ENCODE results near the gene TMEM217. TPM values are rescaled to one million over a fixed set of nuclear protein-coding genes. Genes with fewer than 3 reads are reported as not detected.

TMEM217 gene
- polyA plus RNA-seq, 3 donors, result 0.09 to 0.29 TPM; not detected in 1

- H3K27me3 ChIP-seq (ENCODE audit: control insufficient read depth in 2 of 2, insufficient read depth in 2 of 2, low read length in 2 of 2), result no peaks in the 10 kb centered on the region
- peaks cover 47% of the 10 kb centered on the region for H3K79me2 ChIP-seq (ENCODE audit: insufficient read depth, low read length)
- H3K36me3 ChIP-seq (replicated peaks in 1 of 2; ENCODE audit: control insufficient read depth in 1 of 2, insufficient read depth in 2 of 2, low read length in 2 of 2), result peaks cover 28 to 32% of the 10 kb centered on the region in 2 donors
- H3K4me2 ChIP-seq (replicated peaks; ENCODE audit: extremely low read depth, low read length, poor library complexity, severe bottlenecking), result peak overlapping the region; percentile 9
- peak in 2 of 3 donors; percentile 15 to 31 for DNase-seq
- no peak overlapping the region for H2AFZ ChIP-seq (ENCODE audit: insufficient read depth, low read depth, low read length, poor library complexity, severe bottlenecking)
- intact Hi-C loops (cut with micrococcal nuclease), result no loop called here
- H3K9ac ChIP-seq (ENCODE audit: insufficient read depth, low read length, poor library complexity, severe bottlenecking), result no peak overlapping the region
- peaks cover 68 to 73% of the 10 kb centered on the region in 2 donors for H3K4me1 ChIP-seq (ENCODE audit: control insufficient read depth in 1 of 2, insufficient read depth in 2 of 2, low read length in 2 of 2)
- Mint-ChIP-seq H3K36me3 (peaks cover 33 to 37% of the 10 kb centered on the region in 2 donors), H3K9me3 (peaks cover 0 to 2% (median 0%) of the 10 kb centered on the region in 7 donors), H3K4me3 (peak overlapping the region; percentile 35 to 39), H3K27me3 (ENCODE audit: low read depth in 3 of 3) (peaks cover 0 to 2% (median 0%) of the 10 kb centered on the region in 3 donors), H3K4me1 (peaks cover 68% of the 10 kb centered on the region), H3K27ac (peak overlapping the region; percentile 25 to 87 (median 77))
- no peak for TF ChIP-seq CTCF (IDR thresholded peaks at IDR 0.05)
- no peak overlapping the region for H3K4me3 ChIP-seq (replicated peaks in 1 of 3; ENCODE audit: low read depth in 2 of 3, low read length in 3 of 3)
- no peaks in the 10 kb centered on the region for H3K9me3 ChIP-seq (replicated peaks in 1 of 2; ENCODE audit: control insufficient read depth in 1 of 2, insufficient read depth in 1 of 2, low read length in 2 of 2)
- H3K27ac ChIP-seq (ENCODE audit: low read depth in 1 of 2, low read length in 2 of 2), result peak overlapping the region; percentile 20 to 21
- WGBS (ENCODE audit: insufficient coverage), result 10% methylated on average over 2 of the region's 18 CpGs
- peaks cover 51% of the 10 kb centered on the region for H4K20me1 ChIP-seq (ENCODE audit: insufficient read depth, low read length)
These were observed 82.3 kb downstream of the TMEM217 start for GRCh38 chr6:37175332-37176267.

- no peak for TF ChIP-seq CTCF (IDR thresholded peaks at IDR 0.05)
- Mint-ChIP-seq H3K9me3 (peaks cover 0 to 2% (median 0%) of the 10 kb centered on the region in 7 donors), H3K27me3 (ENCODE audit: low read depth in 3 of 3) (peaks cover 0 to 2% (median 0%) of the 10 kb centered on the region in 3 donors), H3K4me3 (peak overlapping the region in 1 of 2 donors; percentile 37), H3K36me3 (peaks cover 33 to 37% of the 10 kb centered on the region in 2 donors), H3K27ac (peak overlapping the region in 5 of 7 donors; percentile 10 to 94 (median 72)), H3K4me1 (peaks cover 68% of the 10 kb centered on the region)
- no peak overlapping the region for H3K9ac ChIP-seq (ENCODE audit: insufficient read depth, low read length, poor library complexity, severe bottlenecking)
- H3K4me2 ChIP-seq (replicated peaks; ENCODE audit: extremely low read depth, low read length, poor library complexity, severe bottlenecking), result peak overlapping the region; percentile 16
- peaks cover 53% of the 10 kb centered on the region for H3K79me2 ChIP-seq (ENCODE audit: insufficient read depth, low read length)
- peaks cover 54% of the 10 kb centered on the region for H4K20me1 ChIP-seq (ENCODE audit: insufficient read depth, low read length)
- no peaks in the 10 kb centered on the region for H3K27me3 ChIP-seq (ENCODE audit: control insufficient read depth in 2 of 2, insufficient read depth in 2 of 2, low read length in 2 of 2)
- WGBS (ENCODE audit: insufficient coverage), result 50% methylated on average over 1 of the region's 10 CpGs
- peak overlapping the region in 1 of 2 donors; percentile 40 for H3K27ac ChIP-seq (ENCODE audit: low read depth in 1 of 2, low read length in 2 of 2)
- peaks cover 68 to 73% of the 10 kb centered on the region in 2 donors for H3K4me1 ChIP-seq (ENCODE audit: control insufficient read depth in 1 of 2, insufficient read depth in 2 of 2, low read length in 2 of 2)
- intact Hi-C loops (cut with micrococcal nuclease), result loop anchor here in 1 of 2 donors (5.0 kb wide), 1 partner anchor 33 kb away; no protein-coding TSS in a partner anchor
- peaks cover 28 to 32% of the 10 kb centered on the region in 2 donors for H3K36me3 ChIP-seq (replicated peaks in 1 of 2; ENCODE audit: control insufficient read depth in 1 of 2, insufficient read depth in 2 of 2, low read length in 2 of 2)
- DNase-seq, result no peak
- H3K4me3 ChIP-seq (replicated peaks in 1 of 3; ENCODE audit: low read depth in 2 of 3, low read length in 3 of 3), result no peak overlapping the region
- no peaks in the 10 kb centered on the region for H3K9me3 ChIP-seq (replicated peaks in 1 of 2; ENCODE audit: control insufficient read depth in 1 of 2, insufficient read depth in 1 of 2, low read length in 2 of 2)
- H2AFZ ChIP-seq (ENCODE audit: insufficient read depth, low read depth, low read length, poor library complexity, severe bottlenecking), result no peak overlapping the region
These were observed 83.2 kb downstream of the TMEM217 start for GRCh38 chr6:37174515-37175331.

Measured in CD14-positive monocyte (primary cell).